Left lung (tissue), 10 donors: ENCODE measurements around the gene TEKT5. TPM values are rescaled to one million over a fixed set of nuclear protein-coding genes. Genes with fewer than 3 reads are reported as not detected.

Experiments used
- ATAC-seq: fragments of 200-7000 bp; cut with Tn5 transposase; one replicate; pipeline ENCODE4 v1.9.1; 2020; ENCODE audit warnings: moderate library complexity
- DNase-seq, 4 donors: peaks; one replicate each; pipeline ENCODE4 v3.0.0-alpha.2; 2013 to 2020
- H3K27ac ChIP-seq, 2 donors: fragments of 200-600 bp; sonication (generic) in 1 of 2; one replicate each; pipeline versions ENCODE4 v1.5.0 to v1.8.0; 2020 to 2021
- H3K27me3 ChIP-seq, 2 donors: fragments of 200-600 bp; sonication (generic) in 1 of 2; one replicate each; pipeline versions ENCODE4 v1.5.0 to v1.8.0; 2020 to 2021
- H3K36me3 ChIP-seq, 2 donors: fragments of 200-600 bp; sonication (generic) in 1 of 2; one replicate each; pipeline versions ENCODE4 v1.5.0 to v1.8.0; 2020 to 2021
- H3K4me1 ChIP-seq, 2 donors: fragments of 200-600 bp; one replicate each; pipeline ENCODE4 v1.8.0; 2021
- H3K4me3 ChIP-seq, 2 donors: fragments of 200-600 bp; sonication (generic) in 1 of 2; one replicate each; pipeline versions ENCODE4 v1.5.0 to v1.8.0; 2020 to 2021; ENCODE audit warnings: mild to moderate bottlenecking in 1 of 2
- H3K9me3 ChIP-seq, 2 donors: fragments of 200-600 bp; sonication (generic) in 1 of 2; one replicate each; pipeline versions ENCODE4 v1.5.0 to v1.8.0; 2020 to 2021
- intact Hi-C, 2 donors: fragments of 100-400 bp; cut with DNase I; formaldehyde crosslinking; loops; one replicate each; pipeline versions ENCODE4 v1.11.2 to v1.14.2; 2022
- polyA plus RNA-seq, 6 donors: library from polyadenylated mRNA; unstranded; fragments of 120-200 nt; gene quantifications; one replicate each; pipeline ENCODE4 v1.2.1, GENCODE V29; 2013; ENCODE audit not compliant: insufficient read length in 6 of 6
- total RNA-seq, 2 donors: library from RNA; stranded (reverse); fragmentation: NEBNext Ultra II Directional; extraction: Animal tissue kit (Norgen Biotek cat#: 25700); gene quantifications; one replicate each; pipeline ENCODE4 v1.2.1, GENCODE V29; 2021
- TF ChIP-seq, protein P1 (sequence below), 2 donors: fragments of 200-600 bp; sonication (generic) in 1 of 2; IDR thresholded peaks; one replicate each; pipeline versions ENCODE4 v1.5.0 to v1.8.0; 2021; ENCODE audit warnings: antibody characterized with exemption in 2 of 2
- donor health status: DM: no; HTN: yes; CAD: no.
- donor health status: DM: no; HTN: no; CAD: no.

TEKT5 gene
- total and polyA plus RNA-seq, 8 donors, result 0.13 to 0.67 (median 0.49) TPM; not detected in 3

- Histone ChIP-seq H3K27ac (no peak overlapping the region), H3K4me3 (no peak overlapping the region), H3K9me3 (no peaks in the 10 kb centered on the region), H3K27me3 (no peaks in the 10 kb centered on the region), H3K4me1 (peaks cover 4 to 9% of the 10 kb centered on the region in 2 donors), H3K36me3 (no peaks in the 10 kb centered on the region)
- intact Hi-C loops, result no loop called here
- TF ChIP-seq, protein P1, sequence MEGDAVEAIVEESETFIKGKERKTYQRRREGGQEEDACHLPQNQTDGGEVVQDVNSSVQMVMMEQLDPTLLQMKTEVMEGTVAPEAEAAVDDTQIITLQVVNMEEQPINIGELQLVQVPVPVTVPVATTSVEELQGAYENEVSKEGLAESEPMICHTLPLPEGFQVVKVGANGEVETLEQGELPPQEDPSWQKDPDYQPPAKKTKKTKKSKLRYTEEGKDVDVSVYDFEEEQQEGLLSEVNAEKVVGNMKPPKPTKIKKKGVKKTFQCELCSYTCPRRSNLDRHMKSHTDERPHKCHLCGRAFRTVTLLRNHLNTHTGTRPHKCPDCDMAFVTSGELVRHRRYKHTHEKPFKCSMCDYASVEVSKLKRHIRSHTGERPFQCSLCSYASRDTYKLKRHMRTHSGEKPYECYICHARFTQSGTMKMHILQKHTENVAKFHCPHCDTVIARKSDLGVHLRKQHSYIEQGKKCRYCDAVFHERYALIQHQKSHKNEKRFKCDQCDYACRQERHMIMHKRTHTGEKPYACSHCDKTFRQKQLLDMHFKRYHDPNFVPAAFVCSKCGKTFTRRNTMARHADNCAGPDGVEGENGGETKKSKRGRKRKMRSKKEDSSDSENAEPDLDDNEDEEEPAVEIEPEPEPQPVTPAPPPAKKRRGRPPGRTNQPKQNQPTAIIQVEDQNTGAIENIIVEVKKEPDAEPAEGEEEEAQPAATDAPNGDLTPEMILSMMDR (IDR thresholded peaks at IDR 0.05), result no peak
- ATAC-seq, result no peak
- no peak for DNase-seq
These were observed 88.1 kb downstream of the TEKT5 start for GRCh38 chr16:10606607-10607006.

DNA sequence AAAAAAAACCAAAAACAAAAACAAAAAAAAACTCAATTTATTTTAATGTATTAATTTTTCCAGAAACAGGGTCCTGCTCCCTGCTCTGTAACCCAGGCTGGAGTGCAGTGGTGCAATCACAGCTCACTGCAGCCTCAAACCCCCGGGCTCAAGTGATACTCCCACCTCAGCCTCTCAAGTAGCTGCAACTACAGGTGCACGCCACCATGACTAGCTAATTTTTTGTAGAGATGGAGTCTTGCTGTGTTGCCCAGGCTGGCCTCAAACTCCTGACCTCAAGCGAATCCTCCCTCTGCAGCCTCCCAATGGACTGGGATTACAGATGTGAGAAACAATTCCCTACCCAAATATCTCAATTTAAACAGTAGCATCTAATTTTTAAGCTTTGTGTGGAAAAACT is 89.1 kb downstream of the TEKT5 start:
- Histone ChIP-seq H3K36me3 (no peaks in the 10 kb centered on the region), H3K27me3 (no peaks in the 10 kb centered on the region), H3K9me3 (no peaks in the 10 kb centered on the region), H3K27ac (no peak overlapping the region), H3K4me3 (no peak overlapping the region), H3K4me1 (peaks cover 11 to 19% of the 10 kb centered on the region in 2 donors)
- ATAC-seq (no peak), DNase-seq (no peak)
- TF ChIP-seq, protein P1 (IDR thresholded peaks at IDR 0.05), result no peak
- intact Hi-C loops, result no loop called here

DNA sequence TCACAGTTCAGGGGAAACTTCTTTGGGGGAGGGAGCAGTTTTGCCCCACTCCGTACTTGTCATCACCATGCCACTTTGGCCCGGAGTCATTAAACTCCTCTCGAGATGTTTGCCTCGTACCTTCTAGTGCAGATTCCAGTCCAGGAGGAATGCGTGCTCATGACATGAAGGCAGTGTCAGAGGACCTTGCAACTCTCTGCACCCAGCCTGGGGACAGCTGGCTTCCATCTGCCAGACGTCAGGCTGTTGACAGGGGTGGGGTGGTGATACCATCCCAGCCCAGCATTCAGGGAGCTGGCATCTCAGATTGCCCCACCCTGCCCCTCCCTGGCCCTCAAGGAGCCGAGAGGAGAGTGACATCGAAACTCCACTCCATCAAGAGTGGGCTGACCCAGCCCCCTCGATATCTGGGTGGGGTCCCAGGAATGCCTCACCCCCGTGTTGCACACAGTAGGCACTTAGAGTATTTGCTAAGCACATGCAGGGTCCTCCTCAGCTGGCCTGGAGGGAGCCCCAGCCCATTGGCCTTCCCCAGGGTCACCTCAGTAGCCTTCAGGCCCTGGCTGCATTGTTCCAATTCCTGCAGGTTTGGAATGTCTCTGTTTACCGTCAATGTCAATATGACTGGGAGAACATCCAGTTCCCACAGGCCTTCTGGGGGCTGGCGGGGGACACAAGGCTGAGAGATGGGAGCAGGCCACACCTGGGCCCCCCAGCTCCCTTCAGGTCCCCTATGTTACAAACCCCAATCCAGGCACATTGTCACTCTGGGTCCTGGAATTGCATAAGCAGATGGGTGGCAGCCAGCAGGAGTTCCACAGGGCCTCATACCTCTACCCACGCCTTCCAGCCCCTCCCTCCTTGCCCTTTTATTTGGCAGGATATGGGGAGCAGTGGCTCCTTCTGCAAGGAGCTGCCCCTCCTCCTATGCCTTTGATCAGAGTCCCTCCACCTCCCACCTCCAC is 93.0 kb downstream of the TEKT5 start:
- Histone ChIP-seq H3K27me3 (no peaks in the 10 kb centered on the region), H3K36me3 (no peaks in the 10 kb centered on the region), H3K4me3 (no peak overlapping the region), H3K4me1 (peaks cover 22 to 36% of the 10 kb centered on the region in 2 donors), H3K27ac (peak overlapping the region; percentile 57 to 70), H3K9me3 (no peaks in the 10 kb centered on the region)
- TF ChIP-seq, protein P1 (IDR thresholded peaks at IDR 0.05), result no peak
- intact Hi-C loops, result no loop called here
- DNase-seq (peak in 1 of 4 donors; percentile 79), ATAC-seq (peak; percentile 83)

GRCh38 chr16:10600782-10601443 is 93.8 kb downstream of the TEKT5 start:
- DNase-seq, result no peak
- Histone ChIP-seq H3K9me3 (no peaks in the 10 kb centered on the region), H3K4me3 (no peak overlapping the region), H3K27ac (peak overlapping the region; percentile 50 to 57), H3K36me3 (no peaks in the 10 kb centered on the region), H3K4me1 (peaks cover 22 to 36% of the 10 kb centered on the region in 2 donors), H3K27me3 (no peaks in the 10 kb centered on the region)
- ATAC-seq, result peak; percentile 52
- TF ChIP-seq, protein P1 (IDR thresholded peaks at IDR 0.05), result no peak
- intact Hi-C loops, result no loop called here

- Histone ChIP-seq H3K27me3 (no peaks in the 10 kb centered on the region), H3K4me3 (no peak overlapping the region), H3K4me1 (peaks cover 22 to 38% of the 10 kb centered on the region in 2 donors), H3K27ac (no peak overlapping the region), H3K36me3 (no peaks in the 10 kb centered on the region), H3K9me3 (no peaks in the 10 kb centered on the region)
- TF ChIP-seq, protein P1 (IDR thresholded peaks at IDR 0.05), result no peak
- intact Hi-C loops, result no loop called here
- ATAC-seq (no peak), DNase-seq (no peak)
These were observed 95.1 kb downstream of the TEKT5 start for GRCh38 chr16:10599626-10600025.
